Activated CD4-positive, alpha-beta T cell treated with anti-CD3 and anti-CD28 coated beads, Interleukin-2, amount 10 ng/mL, durations not matched to agents 24 days and 14 days (primary cell): ENCODE data around the gene TBATA. TPM values are rescaled to one million over a fixed set of nuclear protein-coding genes. Genes with fewer than 3 reads are reported as not detected.
"Not testable (repeated sequence)": the region's sequence is repeated elsewhere in the genome, so short reads cannot be mapped to it uniquely, and the experiment has no call there.

Experiments used
- DNase-seq: peaks from one replicate; pipeline ENCODE4 v3.0.0; 2022
- H3K27ac Mint-ChIP-seq: one replicate; pipeline ENCODE4 v1.8.0; 2022; ENCODE audit warnings: mild to moderate bottlenecking, mixed read lengths
- H3K27me3 Mint-ChIP-seq: one replicate; pipeline ENCODE4 v1.8.0; 2022; ENCODE audit warnings: mixed read lengths
- H3K36me3 Mint-ChIP-seq: one replicate; pipeline ENCODE4 v1.8.0; 2022; ENCODE audit warnings: low read depth, mild to moderate bottlenecking, mixed read lengths
- H3K4me1 Mint-ChIP-seq: one replicate; pipeline ENCODE4 v1.8.0; 2021; ENCODE audit warnings: mixed read lengths
- H3K4me3 Mint-ChIP-seq: one replicate; pipeline ENCODE4 v1.8.0; 2022; ENCODE audit warnings: mild to moderate bottlenecking, moderate library complexity, mixed read lengths
- H3K9me3 Mint-ChIP-seq: one replicate; pipeline ENCODE4 v1.8.0; 2021; ENCODE audit warnings: mixed read lengths
- intact Hi-C: fragments of 100-400 bp; cut with micrococcal nuclease; formaldehyde crosslinking; loops from one replicate; pipeline ENCODE4 v1.15.1; 2023
- total RNA-seq: library from RNA; stranded (reverse); gene quantifications from 2 replicates; pipeline ENCODE4 v1.2.3, GENCODE V29; 2022

TBATA gene
- total RNA-seq, 1 donor from 2014 or later = not detected

GRCh38 chr10:70770516-70770915 lies 14.7 kb downstream of the TBATA start:
- not testable (repeated sequence) for H3K4me1 Mint-ChIP-seq, DNase-seq, H3K36me3 Mint-ChIP-seq

GRCh38 chr10:70770001-70770400 lies 15.2 kb downstream of the TBATA start:
- DNase-seq = no peak
- peaks cover 6% of the 10 kb centered on the region for H3K9me3 Mint-ChIP-seq
- no peaks in the 10 kb centered on the region for H3K36me3 Mint-ChIP-seq
- H3K4me3 Mint-ChIP-seq = no peak overlapping the region
- intact Hi-C loops = no loop called here
- H3K27ac Mint-ChIP-seq = no peak overlapping the region
- H3K27me3 Mint-ChIP-seq = peaks cover 7% of the 10 kb centered on the region
- no peaks in the 10 kb centered on the region for H3K4me1 Mint-ChIP-seq

More at GRCh38 chr10:70770516-70770915, 14.7 kb downstream of the TBATA start:
- H3K9me3 Mint-ChIP-seq, H3K27ac Mint-ChIP-seq, H3K4me3 Mint-ChIP-seq, H3K27me3 Mint-ChIP-seq, intact Hi-C loops: not testable (repeated sequence)

GRCh38 chr10:70769121-70769520 lies 16.1 kb downstream of the TBATA start:
- no peak overlapping the region for H3K27ac Mint-ChIP-seq
- peaks cover 6% of the 10 kb centered on the region for H3K9me3 Mint-ChIP-seq
- H3K27me3 Mint-ChIP-seq = peaks cover 7% of the 10 kb centered on the region
- DNase-seq = no peak
- no peaks in the 10 kb centered on the region for H3K36me3 Mint-ChIP-seq
- intact Hi-C loops = no loop called here
- no peak overlapping the region for H3K4me3 Mint-ChIP-seq
- no peaks in the 10 kb centered on the region for H3K4me1 Mint-ChIP-seq

- intact Hi-C loops = not testable (repeated sequence)
These were observed 17.0 kb downstream of the TBATA start for GRCh38 chr10:70768026-70768685.

GRCh38 chr10:70765794-70766594 lies 19.2 kb downstream of the TBATA start:
- H3K36me3 Mint-ChIP-seq = no peaks in the 10 kb centered on the region

More at GRCh38 chr10:70768026-70768685, 17.0 kb downstream of the TBATA start:
- not testable (repeated sequence) for H3K27ac Mint-ChIP-seq, H3K4me3 Mint-ChIP-seq, H3K9me3 Mint-ChIP-seq, DNase-seq, H3K4me1 Mint-ChIP-seq, H3K27me3 Mint-ChIP-seq, H3K36me3 Mint-ChIP-seq

GRCh38 chr10:70763567-70763966 lies 21.6 kb downstream of the TBATA start:
- Mint-ChIP-seq H3K36me3 (no peaks in the 10 kb centered on the region), H3K9me3 (peaks cover 6% of the 10 kb centered on the region), H3K4me1 (peaks cover 7% of the 10 kb centered on the region), H3K27me3 (peaks cover 5% of the 10 kb centered on the region), H3K4me3 (no peak overlapping the region), H3K27ac (no peak overlapping the region)
- intact Hi-C loops = no loop called here
- no peak for DNase-seq

More at GRCh38 chr10:70765794-70766594, 19.2 kb downstream of the TBATA start:
- Mint-ChIP-seq H3K27me3 (peaks cover 7% of the 10 kb centered on the region), H3K4me1 (no peaks in the 10 kb centered on the region), H3K27ac (no peak overlapping the region), H3K9me3 (peaks cover 6% of the 10 kb centered on the region), H3K4me3 (no peak overlapping the region)
- intact Hi-C loops = no loop called here
- no peak for DNase-seq

- Mint-ChIP-seq H3K9me3 (peaks cover 6% of the 10 kb centered on the region), H3K27me3 (peaks cover 5% of the 10 kb centered on the region), H3K36me3 (no peaks in the 10 kb centered on the region), H3K4me1 (peaks cover 8% of the 10 kb centered on the region), H3K27ac (no peak overlapping the region), H3K4me3 (no peak overlapping the region)
- intact Hi-C loops = no loop called here
- no peak for DNase-seq
These were observed 22.6 kb downstream of the TBATA start for GRCh38 chr10:70762441-70763175.

- DNase-seq = no peak
- H3K27ac Mint-ChIP-seq = no peak overlapping the region
- intact Hi-C loops = no loop called here
- no peak overlapping the region for H3K4me3 Mint-ChIP-seq
- no peaks in the 10 kb centered on the region for H3K36me3 Mint-ChIP-seq
- H3K27me3 Mint-ChIP-seq = peaks cover 3% of the 10 kb centered on the region
- H3K4me1 Mint-ChIP-seq = peaks cover 8% of the 10 kb centered on the region
- H3K9me3 Mint-ChIP-seq = peaks cover 4% of the 10 kb centered on the region
These were observed 23.3 kb downstream of the TBATA start for GRCh38 chr10:70761727-70762350.

GRCh38 chr10:70761031-70761601 lies 24.1 kb downstream of the TBATA start:
- H3K27ac Mint-ChIP-seq = no peak overlapping the region
- no peak for DNase-seq
- intact Hi-C loops = no loop called here
- H3K4me3 Mint-ChIP-seq = no peak overlapping the region
- no peaks in the 10 kb centered on the region for H3K9me3 Mint-ChIP-seq
- peaks cover 8% of the 10 kb centered on the region for H3K4me1 Mint-ChIP-seq
- no peaks in the 10 kb centered on the region for H3K27me3 Mint-ChIP-seq
- no peaks in the 10 kb centered on the region for H3K36me3 Mint-ChIP-seq

- Mint-ChIP-seq H3K27me3 (no peaks in the 10 kb centered on the region), H3K36me3 (no peaks in the 10 kb centered on the region), H3K4me3 (no peak overlapping the region), H3K9me3 (no peaks in the 10 kb centered on the region), H3K27ac (no peak overlapping the region), H3K4me1 (peaks cover 8% of the 10 kb centered on the region)
- no peak for DNase-seq
- intact Hi-C loops = no loop called here
These were observed 24.8 kb downstream of the TBATA start for GRCh38 chr10:70760271-70760787.

- Mint-ChIP-seq H3K27ac (no peak overlapping the region), H3K4me3 (no peak overlapping the region), H3K9me3 (no peaks in the 10 kb centered on the region), H3K27me3 (no peaks in the 10 kb centered on the region), H3K36me3 (no peaks in the 10 kb centered on the region), H3K4me1 (peaks cover 8% of the 10 kb centered on the region)
- no peak for DNase-seq
- intact Hi-C loops = loop anchor here (1.0 to 10.0 kb wide), 4 partner anchors 141 to 295 kb away; no protein-coding TSS in a partner anchor
These were observed 25.4 kb downstream of the TBATA start for GRCh38 chr10:70759781-70760180.

GRCh38 chr10:70758757-70759514 lies 26.2 kb downstream of the TBATA start:
- no peak overlapping the region for H3K27ac Mint-ChIP-seq
- H3K9me3 Mint-ChIP-seq = no peaks in the 10 kb centered on the region
- peak; percentile 91 for DNase-seq

More at GRCh38 chr10:70758757-70759514, 26.2 kb downstream of the TBATA start:
- H3K36me3 Mint-ChIP-seq = no peaks in the 10 kb centered on the region
- H3K27me3 Mint-ChIP-seq = no peaks in the 10 kb centered on the region
- H3K4me3 Mint-ChIP-seq = no peak overlapping the region
- peaks cover 8% of the 10 kb centered on the region for H3K4me1 Mint-ChIP-seq
- intact Hi-C loops = loop anchor here (1.0 to 10.0 kb wide), 4 partner anchors 140 to 294 kb away; no protein-coding TSS in a partner anchor
